Liver (tissue), 3 donors: ENCODE results near the gene EXD3.

Source experiments
- CTCF ChIP-seq: fragments of 150-350 bp; IDR thresholded peaks from 2 replicates; pipeline ENCODE4 v1.5.1; 2017; ENCODE audit warnings: improper control_type of control experiment, low read depth, low read length; ENCODE audit not compliant: missing input control
- FOXA1 ChIP-seq: IDR thresholded peaks from 2 replicates; pipeline ENCODE4 v1.6.1; 2016; ENCODE audit warnings: antibody characterized with exemption
- RAD21 ChIP-seq, 2 donors: IDR thresholded peaks; 2 replicates each; pipeline ENCODE4 v1.6.1; 2016; ENCODE audit warnings: antibody characterized with exemption in 2 of 2, mild to moderate bottlenecking in 2 of 2
- donor health status: healthy.
- donor health status: healthy.

- TF ChIP-seq RAD21 (IDR thresholded peaks at IDR 0.05) (no peak), CTCF (no peak), FOXA1 (no peak)
Measured at GRCh38 chr9:137456864-137457405, 34.0 kb upstream of the EXD3 start.
